ENCODE measurements around the gene RNF220. TPM values are rescaled to one million over a fixed set of nuclear protein-coding genes. Genes with fewer than 3 reads are reported as not detected.

Gene RNF220
- total RNA-seq, 4 donors from 2014 or later = 22.0 to 94.3 (median 49.4) TPM

- Histone ChIP-seq H3K36me3 (no peaks in the 10 kb centered on the region), H3K4me1 (no peaks in the 10 kb centered on the region), H3K4me3 (no peak overlapping the region), H3K9me3 (no peaks in the 10 kb centered on the region), H3K27me3 (no peaks in the 10 kb centered on the region), H3K27ac (no peak overlapping the region)
- intact Hi-C loops (cut with DNase I; ENCODE audit: low total_unique reads) = no loop called here
- TF ChIP-seq POLR2A (IDR thresholded peaks at IDR 0.05) = no peak
- TF ChIP-seq, protein P1, sequence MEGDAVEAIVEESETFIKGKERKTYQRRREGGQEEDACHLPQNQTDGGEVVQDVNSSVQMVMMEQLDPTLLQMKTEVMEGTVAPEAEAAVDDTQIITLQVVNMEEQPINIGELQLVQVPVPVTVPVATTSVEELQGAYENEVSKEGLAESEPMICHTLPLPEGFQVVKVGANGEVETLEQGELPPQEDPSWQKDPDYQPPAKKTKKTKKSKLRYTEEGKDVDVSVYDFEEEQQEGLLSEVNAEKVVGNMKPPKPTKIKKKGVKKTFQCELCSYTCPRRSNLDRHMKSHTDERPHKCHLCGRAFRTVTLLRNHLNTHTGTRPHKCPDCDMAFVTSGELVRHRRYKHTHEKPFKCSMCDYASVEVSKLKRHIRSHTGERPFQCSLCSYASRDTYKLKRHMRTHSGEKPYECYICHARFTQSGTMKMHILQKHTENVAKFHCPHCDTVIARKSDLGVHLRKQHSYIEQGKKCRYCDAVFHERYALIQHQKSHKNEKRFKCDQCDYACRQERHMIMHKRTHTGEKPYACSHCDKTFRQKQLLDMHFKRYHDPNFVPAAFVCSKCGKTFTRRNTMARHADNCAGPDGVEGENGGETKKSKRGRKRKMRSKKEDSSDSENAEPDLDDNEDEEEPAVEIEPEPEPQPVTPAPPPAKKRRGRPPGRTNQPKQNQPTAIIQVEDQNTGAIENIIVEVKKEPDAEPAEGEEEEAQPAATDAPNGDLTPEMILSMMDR (IDR thresholded peaks at IDR 0.05) = no peak
- no peak for DNase-seq
Observed at GRCh38 chr1:44670751-44671640, 265.9 kb downstream of the RNF220 start.

DNA sequence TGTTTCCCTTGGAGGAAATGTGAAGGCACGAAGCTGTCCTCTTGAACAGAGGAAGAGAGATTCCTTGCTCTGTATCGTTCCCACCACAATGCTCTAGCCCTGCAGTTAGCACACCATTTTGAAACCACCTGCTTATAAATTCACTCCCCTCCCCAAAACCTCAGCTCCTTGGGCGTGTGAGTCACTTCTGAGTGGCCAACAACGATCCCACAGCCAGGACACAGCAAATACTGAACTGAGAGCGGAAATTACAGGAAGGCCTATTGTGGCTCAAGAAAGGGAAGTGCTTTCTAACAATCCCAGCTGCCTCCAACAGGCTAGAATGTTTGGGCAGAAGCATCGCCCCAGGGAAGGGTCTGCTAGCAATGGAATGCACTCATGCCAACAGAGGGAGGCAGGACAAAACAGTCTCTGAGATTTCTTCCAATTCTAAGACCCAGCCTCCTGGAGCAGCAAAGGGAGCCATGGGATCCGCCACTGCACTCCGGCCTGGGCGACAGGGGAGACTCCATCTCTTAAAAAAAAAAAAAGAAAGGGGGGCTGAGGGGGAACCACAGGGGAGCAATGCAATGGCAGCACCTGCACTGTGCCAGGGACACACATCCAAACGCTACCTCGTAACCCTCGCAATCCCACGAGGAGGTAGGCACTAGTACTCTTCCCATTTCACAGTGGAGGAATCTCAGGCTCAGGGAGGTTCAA, 267.4 kb downstream of the RNF220 start:
- no peak for DNase-seq
- no peak overlapping the region for H3K4me3 ChIP-seq
- no peaks in the 10 kb centered on the region for H3K27me3 ChIP-seq
- no peaks in the 10 kb centered on the region for H3K36me3 ChIP-seq
- TF ChIP-seq, protein P1 (IDR thresholded peaks at IDR 0.05) = no peak
- no peak for TF ChIP-seq POLR2A (IDR thresholded peaks at IDR 0.05)
- H3K27ac ChIP-seq = peak overlapping the region; percentile 96 to 97
- no peaks in the 10 kb centered on the region for H3K4me1 ChIP-seq
- no peaks in the 10 kb centered on the region for H3K9me3 ChIP-seq
- intact Hi-C loops (cut with DNase I; ENCODE audit: low total_unique reads) = no loop called here

GRCh38 chr1:44672961-44673674, 268.1 kb downstream of the RNF220 start:
- H3K36me3 ChIP-seq = no peaks in the 10 kb centered on the region
- intact Hi-C loops (cut with DNase I; ENCODE audit: low total_unique reads) = no loop called here
- H3K27ac ChIP-seq = peak overlapping the region; percentile 96 to 97
- no peak for DNase-seq
- no peaks in the 10 kb centered on the region for H3K27me3 ChIP-seq
- H3K9me3 ChIP-seq = no peaks in the 10 kb centered on the region
- peak overlapping the region; percentile 64 to 88 for H3K4me3 ChIP-seq
- no peaks in the 10 kb centered on the region for H3K4me1 ChIP-seq
- TF ChIP-seq, protein P1 (IDR thresholded peaks at IDR 0.05) = no peak
- TF ChIP-seq POLR2A (IDR thresholded peaks at IDR 0.05) = no peak

GRCh38 chr1:44673675-44674112, 268.6 kb downstream of the RNF220 start:
- H3K4me1 ChIP-seq = no peaks in the 10 kb centered on the region
- peak overlapping the region; percentile 96 to 97 for H3K27ac ChIP-seq
- no peak for TF ChIP-seq POLR2A (IDR thresholded peaks at IDR 0.05)
- TF ChIP-seq, protein P1 (IDR thresholded peaks at IDR 0.05) = no peak
- no peak for DNase-seq
- no peaks in the 10 kb centered on the region for H3K27me3 ChIP-seq
- intact Hi-C loops (cut with DNase I; ENCODE audit: low total_unique reads) = no loop called here
- H3K36me3 ChIP-seq = no peaks in the 10 kb centered on the region
- H3K9me3 ChIP-seq = no peaks in the 10 kb centered on the region
- H3K4me3 ChIP-seq = peak overlapping the region; percentile 64 to 88

All from uterus (tissue), 4 donors.